Ascending aorta (tissue), 2 donors: ENCODE measurements around the gene RASSF10. TPM values are rescaled to one million over a fixed set of nuclear protein-coding genes. Genes with fewer than 3 reads are reported as not detected.

Experiments
- DNase-seq, 2 donors: peaks; one replicate each; pipeline ENCODE4 v3.0.0-alpha.2; 2019; ENCODE audit warnings: low spot score in 2 of 2
- H3K27ac ChIP-seq, 2 donors: fragments of 200-600 bp; sonication (generic); one replicate each; pipeline ENCODE4 v1.5.1; 2016 to 2017; ENCODE audit warnings: mild to moderate bottlenecking in 1 of 2
- H3K27me3 ChIP-seq: fragments of 200-600 bp; sonication (generic); one replicate; pipeline ENCODE4 v1.5.1; 2017
- H3K36me3 ChIP-seq, 2 donors: fragments of 200-600 bp; sonication (generic); one replicate each; pipeline ENCODE4 v1.5.1; 2016
- H3K4me1 ChIP-seq, 2 donors: fragments of 200-600 bp; sonication (generic); one replicate each; pipeline ENCODE4 v1.5.1; 2016 to 2017; ENCODE audit warnings: mild to moderate bottlenecking in 1 of 2
- H3K4me3 ChIP-seq, 2 donors: fragments of 200-600 bp; sonication (generic); one replicate each; pipeline ENCODE4 v1.5.1; 2016 to 2017; ENCODE audit warnings: mild to moderate bottlenecking in 1 of 2
- H3K9me3 ChIP-seq, 2 donors: fragments of 200-600 bp; sonication (generic); one replicate each; pipeline ENCODE4 v1.5.1; 2016
- intact Hi-C: fragments of 100-400 bp; cut with DNase I; formaldehyde crosslinking; loops from one replicate; pipeline ENCODE4 v1.15.1; 2023
- total RNA-seq: library from RNA; depleted of rRNA; stranded (reverse); fragments of >200 nt; gene quantifications from one replicate; pipeline ENCODE4 v1.1.0, GENCODE V29; 2016
- TF ChIP-seq, protein P1 (sequence below), 3 experiments: fragments of 200-600 bp in 2 of 3; fragments of 450-650 bp in 1 of 3; sonication (generic) in 2 of 3; IDR thresholded peaks; one replicate each; pipeline ENCODE4 v1.5.1; 2016 to 2019; ENCODE audit warnings: antibody characterized with exemption in 3 of 3, mild to moderate bottlenecking in 1 of 3, moderate library complexity in 1 of 3

RASSF10 gene
- total RNA-seq, 1 donor from 2014 or later: not detected

DNA sequence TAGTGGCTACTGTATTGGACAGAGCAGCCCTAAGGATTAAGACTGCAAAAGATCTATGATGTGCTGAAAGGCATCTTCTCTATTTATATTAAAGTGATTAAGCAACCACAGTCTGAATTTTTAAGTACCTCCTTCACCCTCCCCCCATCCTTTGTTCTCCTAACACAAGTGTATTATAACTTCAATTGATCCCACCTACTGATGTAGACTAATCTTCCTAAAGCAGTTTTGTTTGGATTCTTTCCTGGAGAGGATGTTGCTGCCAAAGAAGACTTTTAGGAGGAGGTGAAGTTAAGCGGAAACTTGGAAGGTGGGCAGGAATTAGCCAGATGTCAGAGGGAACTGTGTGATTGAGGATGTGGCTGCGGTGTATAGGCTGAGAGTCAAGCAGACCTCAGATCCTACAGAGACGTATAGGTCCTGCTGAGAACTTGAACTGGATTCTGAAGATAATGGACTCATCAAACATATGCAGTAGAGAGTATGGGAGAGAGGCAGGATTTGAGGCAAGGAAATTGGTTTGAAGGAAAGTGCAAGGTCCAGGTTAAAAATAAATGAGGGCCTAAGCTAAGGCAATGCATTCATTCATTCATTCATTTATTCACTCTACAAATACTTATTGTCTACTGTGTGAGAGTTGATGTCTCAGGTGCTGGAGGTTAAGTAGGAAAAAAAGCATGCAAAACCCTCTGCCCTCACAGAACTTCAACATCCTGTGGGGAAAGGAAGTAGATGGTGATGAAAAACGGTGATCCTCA lies 5.2 kb upstream of the RASSF10 start:
- no peak overlapping the region for H3K4me3 ChIP-seq
- H3K4me1 ChIP-seq: peaks cover 0 to under 1% of the 10 kb centered on the region in 2 donors
- no peaks in the 10 kb centered on the region for H3K36me3 ChIP-seq
- no peak for DNase-seq
- no peaks in the 10 kb centered on the region for H3K27me3 ChIP-seq
- no peaks in the 10 kb centered on the region for H3K9me3 ChIP-seq
- TF ChIP-seq, protein P1, sequence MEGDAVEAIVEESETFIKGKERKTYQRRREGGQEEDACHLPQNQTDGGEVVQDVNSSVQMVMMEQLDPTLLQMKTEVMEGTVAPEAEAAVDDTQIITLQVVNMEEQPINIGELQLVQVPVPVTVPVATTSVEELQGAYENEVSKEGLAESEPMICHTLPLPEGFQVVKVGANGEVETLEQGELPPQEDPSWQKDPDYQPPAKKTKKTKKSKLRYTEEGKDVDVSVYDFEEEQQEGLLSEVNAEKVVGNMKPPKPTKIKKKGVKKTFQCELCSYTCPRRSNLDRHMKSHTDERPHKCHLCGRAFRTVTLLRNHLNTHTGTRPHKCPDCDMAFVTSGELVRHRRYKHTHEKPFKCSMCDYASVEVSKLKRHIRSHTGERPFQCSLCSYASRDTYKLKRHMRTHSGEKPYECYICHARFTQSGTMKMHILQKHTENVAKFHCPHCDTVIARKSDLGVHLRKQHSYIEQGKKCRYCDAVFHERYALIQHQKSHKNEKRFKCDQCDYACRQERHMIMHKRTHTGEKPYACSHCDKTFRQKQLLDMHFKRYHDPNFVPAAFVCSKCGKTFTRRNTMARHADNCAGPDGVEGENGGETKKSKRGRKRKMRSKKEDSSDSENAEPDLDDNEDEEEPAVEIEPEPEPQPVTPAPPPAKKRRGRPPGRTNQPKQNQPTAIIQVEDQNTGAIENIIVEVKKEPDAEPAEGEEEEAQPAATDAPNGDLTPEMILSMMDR (IDR thresholded peaks at IDR 0.05): no peak
- H3K27ac ChIP-seq: no peak overlapping the region
- intact Hi-C loops: no loop called here

DNA sequence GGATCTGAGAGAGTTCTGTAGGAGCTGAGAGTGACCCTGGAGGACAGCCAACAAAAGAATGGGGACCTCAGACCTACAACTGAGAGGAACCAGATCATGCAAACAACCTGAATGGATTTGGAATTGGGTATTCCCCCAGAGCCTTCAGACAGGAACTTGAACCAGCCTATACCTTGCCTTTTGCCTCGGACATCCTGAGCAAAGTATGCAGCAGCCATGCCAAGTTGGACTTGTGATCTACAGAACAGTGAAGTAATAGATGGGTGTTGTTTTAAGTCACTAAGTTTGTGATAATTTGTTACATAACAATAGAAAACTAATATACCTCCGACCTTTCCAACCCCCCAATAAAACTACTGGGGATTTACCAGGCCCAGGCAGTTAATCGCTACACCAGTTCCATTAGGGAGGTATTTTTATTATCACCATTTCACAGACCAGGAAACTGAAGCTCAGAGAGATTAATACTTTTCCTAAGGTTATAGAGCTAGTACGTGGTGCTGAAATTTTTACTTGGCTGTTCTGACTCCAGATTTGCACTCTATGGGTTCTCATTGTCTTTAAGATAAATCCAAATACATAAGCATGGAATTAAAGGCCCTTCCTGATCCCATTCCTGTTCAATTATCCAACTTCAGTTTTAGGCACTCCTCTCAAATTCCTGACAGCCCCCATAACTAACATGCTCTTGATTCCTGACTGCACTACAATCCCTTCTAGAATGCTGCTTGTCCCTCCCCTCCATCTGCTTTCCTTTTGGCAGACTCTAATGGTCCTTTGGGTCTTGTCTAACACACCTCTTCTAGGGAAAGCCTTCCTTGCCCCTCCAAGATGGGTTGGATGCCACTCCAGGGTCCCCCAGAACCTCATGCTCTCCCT lies 1.7 kb upstream of the RASSF10 start:
- H3K27ac ChIP-seq: no peak overlapping the region
- no peaks in the 10 kb centered on the region for H3K36me3 ChIP-seq
- peaks cover 5 to 10% of the 10 kb centered on the region in 2 donors for H3K4me1 ChIP-seq
- DNase-seq: no peak
- TF ChIP-seq, protein P1 (IDR thresholded peaks at IDR 0.05): no peak
- intact Hi-C loops: no loop called here
- no peaks in the 10 kb centered on the region for H3K9me3 ChIP-seq
- peaks cover 18% of the 10 kb centered on the region for H3K27me3 ChIP-seq
- H3K4me3 ChIP-seq: no peak overlapping the region

DNA sequence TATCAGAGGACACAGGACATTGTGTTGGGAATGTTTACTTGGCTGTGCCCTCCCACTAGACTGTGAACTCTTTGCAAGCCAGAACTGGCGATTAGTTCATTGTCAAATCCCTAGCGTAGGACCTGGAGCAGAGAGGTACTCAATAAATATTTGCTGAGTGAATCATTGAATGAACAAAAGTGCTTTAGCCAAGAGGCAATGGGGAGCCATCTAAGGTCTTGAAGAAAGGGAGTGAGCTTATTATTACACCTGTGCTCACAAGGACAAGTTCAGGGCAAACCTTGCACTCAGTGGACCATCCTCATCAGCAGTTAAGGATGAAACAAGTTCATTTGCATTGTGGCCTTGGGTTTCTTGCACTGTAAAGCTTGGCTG lies 1.1 kb upstream of the RASSF10 start:
- Histone ChIP-seq H3K4me3 (no peak overlapping the region), H3K27ac (no peak overlapping the region), H3K4me1 (peaks cover 5 to 10% of the 10 kb centered on the region in 2 donors), H3K9me3 (no peaks in the 10 kb centered on the region), H3K27me3 (peaks cover 18% of the 10 kb centered on the region), H3K36me3 (no peaks in the 10 kb centered on the region)
- intact Hi-C loops: no loop called here
- no peak for DNase-seq
- TF ChIP-seq, protein P1 (IDR thresholded peaks at IDR 0.05): no peak

DNA sequence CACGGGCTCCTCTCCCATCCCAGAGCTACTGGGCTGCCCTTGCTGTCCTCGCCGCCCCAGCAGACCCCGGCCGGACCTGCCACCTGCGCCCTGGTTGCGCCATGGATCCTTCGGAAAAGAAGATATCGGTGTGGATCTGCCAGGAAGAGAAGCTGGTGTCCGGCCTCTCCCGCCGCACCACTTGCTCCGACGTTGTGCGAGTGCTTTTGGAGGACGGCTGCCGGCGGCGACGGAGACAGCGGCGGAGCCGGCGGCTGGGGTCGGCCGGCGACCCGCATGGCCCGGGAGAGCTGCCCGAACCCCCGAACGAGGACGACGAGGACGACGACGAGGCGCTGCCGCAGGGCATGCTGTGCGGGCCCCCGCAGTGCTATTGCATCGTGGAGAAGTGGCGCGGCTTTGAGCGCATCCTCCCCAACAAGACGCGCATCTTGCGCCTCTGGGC lies 382 bp downstream of the RASSF10 start:
- intact Hi-C loops: no loop called here
- DNase-seq: no peak
- TF ChIP-seq, protein P1 (IDR thresholded peaks at IDR 0.05): no peak
- Histone ChIP-seq H3K4me1 (peaks cover 5 to 10% of the 10 kb centered on the region in 2 donors), H3K27me3 (peaks cover 18% of the 10 kb centered on the region), H3K4me3 (peak overlapping the region; percentile 4 to 47), H3K9me3 (no peaks in the 10 kb centered on the region), H3K36me3 (no peaks in the 10 kb centered on the region), H3K27ac (no peak overlapping the region)

DNA sequence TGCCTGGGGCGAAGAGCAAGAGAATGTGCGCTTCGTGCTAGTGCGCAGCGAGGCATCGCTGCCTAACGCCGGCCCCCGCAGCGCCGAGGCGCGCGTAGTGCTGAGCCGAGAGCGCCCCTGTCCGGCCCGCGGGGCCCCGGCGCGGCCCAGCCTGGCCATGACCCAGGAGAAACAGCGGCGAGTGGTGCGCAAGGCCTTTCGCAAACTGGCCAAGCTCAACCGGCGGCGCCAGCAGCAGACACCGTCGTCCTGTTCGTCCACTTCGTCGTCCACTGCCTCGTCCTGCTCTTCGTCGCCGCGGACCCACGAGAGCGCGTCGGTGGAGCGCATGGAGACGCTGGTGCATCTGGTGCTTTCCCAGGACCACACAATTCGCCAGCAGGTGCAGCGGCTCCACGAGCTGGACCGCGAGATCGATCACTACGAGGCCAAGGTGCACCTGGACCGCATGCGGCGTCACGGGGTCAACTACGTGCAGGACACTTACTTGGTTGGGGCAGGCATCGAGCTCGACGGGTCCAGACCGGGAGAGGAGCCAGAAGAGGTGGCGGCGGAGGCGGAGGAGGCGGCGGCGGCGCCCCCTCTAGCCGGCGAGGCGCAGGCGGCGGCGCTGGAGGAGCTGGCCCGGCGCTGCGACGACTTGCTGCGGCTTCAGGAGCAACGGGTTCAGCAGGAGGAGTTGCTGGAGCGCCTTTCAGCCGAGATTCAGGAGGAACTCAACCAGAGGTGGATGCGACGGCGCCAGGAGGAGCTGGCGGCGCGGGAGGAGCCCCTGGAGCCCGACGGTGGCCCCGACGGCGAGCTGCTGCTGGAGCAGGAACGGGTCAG lies 1.0 kb downstream of the RASSF10 start:
- no peaks in the 10 kb centered on the region for H3K9me3 ChIP-seq
- H3K4me3 ChIP-seq: peak overlapping the region; percentile 4 to 47
- H3K4me1 ChIP-seq: peaks cover 5 to 10% of the 10 kb centered on the region in 2 donors

More for the DNA sequence above, 1.0 kb downstream of the RASSF10 start:
- intact Hi-C loops: no loop called here
- Histone ChIP-seq H3K27me3 (peaks cover 18% of the 10 kb centered on the region), H3K36me3 (no peaks in the 10 kb centered on the region), H3K27ac (no peak overlapping the region)
- no peak for DNase-seq
- TF ChIP-seq, protein P1 (IDR thresholded peaks at IDR 0.05): no peak
